H9 (cell line): Measurements from ENCODE around the gene SYTL1. TPM values are rescaled to one million over a fixed set of nuclear protein-coding genes. Genes with fewer than 3 reads are reported as not detected.

Source experiments
- DNase-seq: peaks from one replicate; pipeline ENCODE4 v3.0.0-alpha.2; 2017
- H2AFZ ChIP-seq: one replicate; pipeline ENCODE4 v1.6.1; 2013; ENCODE audit warnings: mild to moderate bottlenecking, low read length, control low read depth, moderate library complexity
- H2AK5ac ChIP-seq: 2 replicates; pipeline ENCODE4 v1.6.1; 2013; ENCODE audit warnings: low read length, control low read depth, mixed read lengths; ENCODE audit not compliant: insufficient read length
- H2BK120ac ChIP-seq: one replicate; pipeline ENCODE4 v1.6.1; 2013; ENCODE audit warnings: low read depth, mild to moderate bottlenecking, low read length, control low read depth, inconsistent platforms; ENCODE audit not compliant: poor library complexity, severe bottlenecking
- H2BK12ac ChIP-seq: 2 replicates; pipeline ENCODE4 v1.6.1; 2013; ENCODE audit warnings: low read length, control low read depth, mixed read lengths, low read depth; ENCODE audit not compliant: insufficient read length
- H2BK15ac ChIP-seq: 2 replicates; pipeline ENCODE4 v1.6.1; 2013; ENCODE audit warnings: low read depth, low read length, control low read depth
- H2BK20ac ChIP-seq: one replicate; pipeline ENCODE4 v1.6.1; 2013; ENCODE audit warnings: low read depth, mild to moderate bottlenecking, low read length, control low read depth, inconsistent platforms; ENCODE audit not compliant: poor library complexity, severe bottlenecking
- H2BK5ac ChIP-seq: 2 replicates; pipeline ENCODE4 v1.6.1; 2013; ENCODE audit warnings: low read length, control low read depth, mixed read lengths; ENCODE audit not compliant: insufficient read length
- H3K14ac ChIP-seq: 2 replicates; pipeline ENCODE4 v1.6.1; 2013; ENCODE audit warnings: low read length, control low read depth; ENCODE audit not compliant: insufficient read depth
- H3K18ac ChIP-seq: 2 replicates; pipeline ENCODE4 v1.6.1; 2013; ENCODE audit warnings: low read depth, mild to moderate bottlenecking, mixed read lengths, low read length, control low read depth; ENCODE audit not compliant: insufficient read length
- H3K23ac ChIP-seq: 2 replicates; pipeline ENCODE4 v1.6.1; 2013; ENCODE audit warnings: low read length, control low read depth, mixed read lengths, low read depth; ENCODE audit not compliant: insufficient read length
- H3K23me2 ChIP-seq: 2 replicates; pipeline ENCODE4 v1.6.1; 2013; ENCODE audit warnings: low read depth, mild to moderate bottlenecking, mixed read lengths, low read length, control low read depth; ENCODE audit not compliant: insufficient read length, poor library complexity, severe bottlenecking
- H3K27ac ChIP-seq: 2 replicates; pipeline ENCODE4 v1.5.1; 2013; ENCODE audit warnings: low read length, control low read depth, mixed read lengths, low read depth; ENCODE audit not compliant: insufficient read length
- H3K27me3 ChIP-seq: 2 replicates; pipeline ENCODE4 v1.6.1; 2013; ENCODE audit warnings: low read length, control low read depth, inconsistent platforms; ENCODE audit not compliant: insufficient read depth
- H3K4ac ChIP-seq: 2 replicates; pipeline ENCODE4 v1.6.1; 2013; ENCODE audit warnings: low read depth, mild to moderate bottlenecking, control low read depth, inconsistent platforms, low read length, moderate library complexity
- H3K4me1 ChIP-seq: 2 replicates; pipeline ENCODE4 v1.6.1; 2013; ENCODE audit warnings: low read length, control low read depth, inconsistent platforms; ENCODE audit not compliant: insufficient read depth
- H3K4me2 ChIP-seq: 2 replicates; pipeline ENCODE4 v1.6.1; 2013; ENCODE audit warnings: low read length, control low read depth, mixed read lengths; ENCODE audit not compliant: insufficient read length, insufficient read depth
- H3K56ac ChIP-seq: 2 replicates; pipeline ENCODE4 v1.6.1; 2013; ENCODE audit warnings: low read depth, mild to moderate bottlenecking, mixed read lengths, low read length, control low read depth; ENCODE audit not compliant: insufficient read length
- H3K79me1 ChIP-seq: 2 replicates; pipeline ENCODE4 v1.6.1; 2013; ENCODE audit warnings: low read depth, mild to moderate bottlenecking, moderate library complexity, low read length, control low read depth, inconsistent platforms; ENCODE audit not compliant: insufficient read depth, poor library complexity, severe bottlenecking
- H3K79me2 ChIP-seq: 2 replicates; pipeline ENCODE4 v1.6.1; 2013; ENCODE audit warnings: low read length, control low read depth, inconsistent platforms; ENCODE audit not compliant: insufficient read depth
- H3K9ac ChIP-seq: 2 replicates; pipeline ENCODE4 v1.6.1; 2013; ENCODE audit warnings: low read length, control low read depth, mixed read lengths; ENCODE audit not compliant: insufficient read length; ENCODE audit errors: extremely low read depth
- H3K9me3 ChIP-seq: one replicate; pipeline ENCODE4 v1.6.1; 2013; ENCODE audit warnings: low read depth, low read length, inconsistent platforms; ENCODE audit not compliant: control insufficient read depth
- H3T11ph ChIP-seq: one replicate; pipeline ENCODE4 v1.6.1; 2013; ENCODE audit warnings: mild to moderate bottlenecking, low read length, control low read depth, inconsistent platforms
- H4K20me1 ChIP-seq: one replicate; pipeline ENCODE4 v1.6.1; 2013; ENCODE audit not compliant: control insufficient read depth, insufficient read length, insufficient read depth
- H4K5ac ChIP-seq: 2 replicates; pipeline ENCODE4 v1.6.1; 2013; ENCODE audit warnings: low read depth, mild to moderate bottlenecking, mixed read lengths, low read length, control low read depth; ENCODE audit not compliant: insufficient read length
- H4K8ac ChIP-seq: replicated peaks from 2 replicates; pipeline ENCODE4 v1.6.1; 2013; ENCODE audit warnings: low read length, control low read depth, mixed read lengths, low read depth; ENCODE audit not compliant: insufficient read length
- H4K91ac ChIP-seq: 2 replicates; pipeline ENCODE4 v1.6.1; 2013; ENCODE audit warnings: low read depth, mild to moderate bottlenecking, moderate library complexity, mixed read lengths, low read length, control low read depth; ENCODE audit not compliant: insufficient read length
- H3K27ac Mint-ChIP-seq, 3 experiments: 2 replicates in 2 of 3; 3 replicates in 1 of 3; pipeline ENCODE4 v1.8.0; 2020 to 2021; ENCODE audit warnings: mixed read lengths in 3 of 3, mild to moderate bottlenecking in 1 of 3, moderate library complexity in 1 of 3
- H3K27me3 Mint-ChIP-seq: 2 replicates; pipeline ENCODE4 v1.8.0; 2021; ENCODE audit warnings: low read depth, mild to moderate bottlenecking, moderate library complexity, mixed read lengths
- H3K36me3 Mint-ChIP-seq, 3 experiments: 2 replicates in 2 of 3; 3 replicates in 1 of 3; pipeline ENCODE4 v1.8.0; 2020 to 2021; ENCODE audit warnings: low read depth in 3 of 3, mixed read lengths in 3 of 3; ENCODE audit not compliant: insufficient read depth in 1 of 3
- H3K4me1 Mint-ChIP-seq, 2 experiments: 2 replicates each; pipeline ENCODE4 v1.8.0; 2020; ENCODE audit warnings: mixed read lengths in 2 of 2
- H3K4me3 Mint-ChIP-seq, 2 experiments: 2 replicates in 1 of 2; 3 replicates in 1 of 2; pipeline ENCODE4 v1.8.0; 2020 to 2021; ENCODE audit warnings: mild to moderate bottlenecking in 2 of 2, mixed read lengths in 2 of 2, moderate library complexity in 1 of 2
- H3K9me3 Mint-ChIP-seq, 2 experiments: 2 replicates in 1 of 2; 3 replicates in 1 of 2; pipeline ENCODE4 v1.8.0; 2020; ENCODE audit warnings: mild to moderate bottlenecking in 2 of 2, mixed read lengths in 2 of 2, moderate library complexity in 1 of 2
- WGBS: extraction: QIAGEN DNeasy Blood & Tissue Kit; methylation state at CpG from one replicate; pipeline ENCODE4 v1.1.7; 2013; ENCODE audit warnings: missing lambda C conversion rate, low lambda C conversion rate, mixed read lengths; ENCODE audit not compliant: insufficient read length; ENCODE audit errors: extremely low coverage; 5-methylcytosine and 5-hydroxymethylcytosine counted together
- total RNA-seq: library from RNA; stranded (reverse); gene quantifications from 2 replicates; pipeline ENCODE4 v1.2.1, GENCODE V29; 2021
- TF ChIP-seq, protein P1 (sequence below): fragments of 200-600 bp; sonication (generic); conservative IDR thresholded peaks from 3 replicates; pipeline ENCODE4 v1.8.0; 2021; ENCODE audit warnings: antibody characterized with exemption, mild to moderate bottlenecking

SYTL1 gene
- total RNA-seq, 1 experiment from 2014 or later: 12.0 TPM

DNA sequence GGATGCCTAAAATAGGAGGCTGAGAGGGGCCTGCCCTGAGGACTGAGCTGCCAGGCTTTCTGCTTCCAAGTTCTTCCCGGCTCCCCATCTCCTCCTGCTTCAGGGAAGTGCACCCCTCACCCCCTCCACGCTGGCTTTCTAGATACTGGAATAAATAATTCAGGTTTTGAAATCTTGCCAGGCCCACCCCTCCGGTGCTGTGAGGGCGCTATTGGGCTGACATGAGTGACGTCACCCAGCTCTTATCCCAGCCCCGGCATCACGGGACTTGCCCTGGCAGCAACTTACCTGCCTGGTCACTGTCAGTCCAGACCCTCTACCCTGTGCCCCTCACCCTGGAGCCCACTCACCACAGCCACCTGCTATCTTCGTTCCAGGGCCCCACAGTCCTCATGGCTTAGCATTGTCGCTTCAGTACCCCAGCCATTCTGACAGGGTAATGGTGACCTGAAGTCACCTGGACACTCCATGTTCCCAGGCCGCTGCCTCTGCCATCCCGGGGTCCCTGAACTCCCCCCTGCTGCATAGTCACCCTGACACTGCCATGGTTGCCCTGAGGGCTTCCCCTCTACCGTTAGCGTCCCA is 49.8 kb downstream of the SYTL1 start:
- peak overlapping the region; percentile 83 to 96 (median 93); a peak in 5 of 7 replicates for H3K27ac Mint-ChIP-seq
- Histone ChIP-seq H2BK20ac (no peak overlapping the region), H3K23me2 (peaks cover 4% of the 10 kb centered on the region), H3K9ac (no peak overlapping the region), H3K9me3 (no peaks in the 10 kb centered on the region), H3K4me2 (peak overlapping the region; percentile 81), H4K5ac (no peak overlapping the region), H3K27ac (no peak overlapping the region), H2AK5ac (no peak overlapping the region), H3K27me3 (no peaks in the 10 kb centered on the region), H3K18ac (peak overlapping the region; percentile 41), H3K79me2 (no peaks in the 10 kb centered on the region), H3K4me1 (peaks cover 2% of the 10 kb centered on the region), H2BK5ac (no peak overlapping the region), H4K8ac (no peak overlapping the region), H2BK12ac (no peak overlapping the region), H3K14ac (no peak overlapping the region; the same call in 1 of the 2 replicates), H4K91ac (no peak overlapping the region), H3K79me1 (no peaks in the 10 kb centered on the region), H2BK120ac (no peak overlapping the region), H3K23ac (no peak overlapping the region), H3K4ac (no peak overlapping the region), H2AFZ (peak overlapping the region; percentile 53), H3T11ph (no peak overlapping the region), H3K56ac (no peak overlapping the region), H2BK15ac (no peak overlapping the region), H4K20me1 (no peaks in the 10 kb centered on the region)
- H3K27me3 Mint-ChIP-seq: peaks cover 2% of the 10 kb centered on the region
- DNase-seq: peak; percentile 86
- no CpG with 5 or more reads among the region's 13 CpGs for WGBS
- no peaks in the 10 kb centered on the region; a peak in 3 of 5 replicates for H3K9me3 Mint-ChIP-seq
- H3K36me3 Mint-ChIP-seq: peaks cover 0 to 4% (median 3%) of the 10 kb centered on the region in 3 experiments; a peak in 2 of 7 replicates
- TF ChIP-seq, protein P1, sequence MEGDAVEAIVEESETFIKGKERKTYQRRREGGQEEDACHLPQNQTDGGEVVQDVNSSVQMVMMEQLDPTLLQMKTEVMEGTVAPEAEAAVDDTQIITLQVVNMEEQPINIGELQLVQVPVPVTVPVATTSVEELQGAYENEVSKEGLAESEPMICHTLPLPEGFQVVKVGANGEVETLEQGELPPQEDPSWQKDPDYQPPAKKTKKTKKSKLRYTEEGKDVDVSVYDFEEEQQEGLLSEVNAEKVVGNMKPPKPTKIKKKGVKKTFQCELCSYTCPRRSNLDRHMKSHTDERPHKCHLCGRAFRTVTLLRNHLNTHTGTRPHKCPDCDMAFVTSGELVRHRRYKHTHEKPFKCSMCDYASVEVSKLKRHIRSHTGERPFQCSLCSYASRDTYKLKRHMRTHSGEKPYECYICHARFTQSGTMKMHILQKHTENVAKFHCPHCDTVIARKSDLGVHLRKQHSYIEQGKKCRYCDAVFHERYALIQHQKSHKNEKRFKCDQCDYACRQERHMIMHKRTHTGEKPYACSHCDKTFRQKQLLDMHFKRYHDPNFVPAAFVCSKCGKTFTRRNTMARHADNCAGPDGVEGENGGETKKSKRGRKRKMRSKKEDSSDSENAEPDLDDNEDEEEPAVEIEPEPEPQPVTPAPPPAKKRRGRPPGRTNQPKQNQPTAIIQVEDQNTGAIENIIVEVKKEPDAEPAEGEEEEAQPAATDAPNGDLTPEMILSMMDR: no peak
- peaks cover 24 to 26% of the 10 kb centered on the region in 2 experiments for H3K4me1 Mint-ChIP-seq
- peak overlapping the region; percentile 84 to 92 for H3K4me3 Mint-ChIP-seq
